SJCRH30 (cell line): ENCODE results near the gene ABCB9. TPM values are rescaled to one million over a fixed set of nuclear protein-coding genes. Genes with fewer than 3 reads are reported as not detected.

Source experiments
- DNase-seq, 2 experiments: peaks; one replicate each; pipeline ENCODE4 v3.0.0-alpha.2; 2015 to 2020
- H3K27ac ChIP-seq: fragments of 250-450 bp; sonication (Bioruptor Pico); 2 replicates; pipeline ENCODE4 v1.5.1; 2020; ENCODE audit warnings: mild to moderate bottlenecking, moderate library complexity
- H3K27me3 ChIP-seq: fragments of 250-450 bp; sonication (Bioruptor Pico); 2 replicates; pipeline ENCODE4 v1.5.1; 2020; ENCODE audit warnings: mild to moderate bottlenecking, moderate library complexity
- H3K36me3 ChIP-seq: fragments of 250-450 bp; sonication (Bioruptor Pico); 2 replicates; pipeline ENCODE4 v1.5.1; 2020; ENCODE audit warnings: mild to moderate bottlenecking, moderate library complexity
- H3K4me1 ChIP-seq: fragments of 250-450 bp; sonication (Bioruptor Pico); 2 replicates; pipeline ENCODE4 v1.5.1; 2020; ENCODE audit warnings: mild to moderate bottlenecking, moderate library complexity
- H3K4me3 ChIP-seq: fragments of 250-450 bp; sonication (Bioruptor Pico); 2 replicates; pipeline ENCODE4 v1.5.1; 2020; ENCODE audit warnings: mild to moderate bottlenecking, moderate library complexity
- H3K9me3 ChIP-seq: fragments of 250-450 bp; sonication (Bioruptor Pico); replicated peaks from 2 replicates; pipeline ENCODE4 v1.5.1; 2020; ENCODE audit warnings: mild to moderate bottlenecking, moderate library complexity
- total RNA-seq: library from RNA; depleted of rRNA; stranded (reverse); fragments of >200 nt; shearing (Covaris generic); gene quantifications from 2 replicates; pipeline ENCODE4 v1.2.3, GENCODE V29; 2014

ABCB9 gene
- total RNA-seq, 1 experiment from 2014 or later: 7.1 TPM

- Histone ChIP-seq H3K27ac (no peak overlapping the region), H3K36me3 (no peaks in the 10 kb centered on the region), H3K4me1 (no peaks in the 10 kb centered on the region), H3K4me3 (no peak overlapping the region), H3K9me3 (no peaks in the 10 kb centered on the region), H3K27me3 (no peaks in the 10 kb centered on the region)
- no peak for DNase-seq
Observed at GRCh38 chr12:122998316-122998715, 32.1 kb upstream of the ABCB9 start.

GRCh38 chr12:122997343-122998250, 31.3 kb upstream of the ABCB9 start:
- H3K4me1 ChIP-seq: no peaks in the 10 kb centered on the region
- no peak for DNase-seq
- no peak overlapping the region for H3K4me3 ChIP-seq
- no peaks in the 10 kb centered on the region for H3K27me3 ChIP-seq
- H3K9me3 ChIP-seq: no peaks in the 10 kb centered on the region
- H3K36me3 ChIP-seq: no peaks in the 10 kb centered on the region
- no peak overlapping the region for H3K27ac ChIP-seq

GRCh38 chr12:122996621-122997342, 30.5 kb upstream of the ABCB9 start:
- Histone ChIP-seq H3K9me3 (no peaks in the 10 kb centered on the region), H3K36me3 (no peaks in the 10 kb centered on the region), H3K4me3 (no peak overlapping the region), H3K27ac (no peak overlapping the region), H3K27me3 (no peaks in the 10 kb centered on the region), H3K4me1 (no peaks in the 10 kb centered on the region)
- DNase-seq: no peak

GRCh38 chr12:122996188-122996601, 29.9 kb upstream of the ABCB9 start:
- no peak for DNase-seq
- Histone ChIP-seq H3K27me3 (no peaks in the 10 kb centered on the region), H3K27ac (no peak overlapping the region), H3K4me1 (no peaks in the 10 kb centered on the region), H3K4me3 (no peak overlapping the region), H3K9me3 (no peaks in the 10 kb centered on the region), H3K36me3 (no peaks in the 10 kb centered on the region)

GRCh38 chr12:122995503-122996187, 29.4 kb upstream of the ABCB9 start:
- no peak for DNase-seq
- Histone ChIP-seq H3K9me3 (no peaks in the 10 kb centered on the region), H3K36me3 (no peaks in the 10 kb centered on the region), H3K27me3 (no peaks in the 10 kb centered on the region), H3K4me1 (no peaks in the 10 kb centered on the region), H3K27ac (no peak overlapping the region), H3K4me3 (no peak overlapping the region)

- no peaks in the 10 kb centered on the region for H3K4me1 ChIP-seq
- H3K27ac ChIP-seq: no peak overlapping the region
- H3K27me3 ChIP-seq: no peaks in the 10 kb centered on the region
- no peak overlapping the region for H3K4me3 ChIP-seq
- no peaks in the 10 kb centered on the region for H3K9me3 ChIP-seq
- no peaks in the 10 kb centered on the region for H3K36me3 ChIP-seq
- DNase-seq: no peak
Observed at GRCh38 chr12:122994781-122995502, 28.7 kb upstream of the ABCB9 start.

- no peaks in the 10 kb centered on the region for H3K27me3 ChIP-seq
- H3K27ac ChIP-seq: no peak overlapping the region
- DNase-seq: no peak
- H3K4me3 ChIP-seq: no peak overlapping the region
- H3K4me1 ChIP-seq: no peaks in the 10 kb centered on the region
- no peaks in the 10 kb centered on the region for H3K9me3 ChIP-seq
- H3K36me3 ChIP-seq: no peaks in the 10 kb centered on the region
Observed at GRCh38 chr12:122994140-122994675, 27.9 kb upstream of the ABCB9 start.

GRCh38 chr12:122992386-122992785, 26.1 kb upstream of the ABCB9 start:
- no peak overlapping the region for H3K4me3 ChIP-seq
- no peak for DNase-seq
- H3K27me3 ChIP-seq: no peaks in the 10 kb centered on the region
- no peaks in the 10 kb centered on the region for H3K36me3 ChIP-seq
- H3K27ac ChIP-seq: no peak overlapping the region
- H3K4me1 ChIP-seq: no peaks in the 10 kb centered on the region
- no peaks in the 10 kb centered on the region for H3K9me3 ChIP-seq

- H3K4me3 ChIP-seq: no peak overlapping the region
- H3K27ac ChIP-seq: no peak overlapping the region
- H3K36me3 ChIP-seq: no peaks in the 10 kb centered on the region
- H3K9me3 ChIP-seq: no peaks in the 10 kb centered on the region
- no peak for DNase-seq
- H3K27me3 ChIP-seq: no peaks in the 10 kb centered on the region
- no peaks in the 10 kb centered on the region for H3K4me1 ChIP-seq
Observed at GRCh38 chr12:122991623-122992275, 25.5 kb upstream of the ABCB9 start.

- H3K4me1 ChIP-seq: no peaks in the 10 kb centered on the region
- no peak overlapping the region for H3K4me3 ChIP-seq
- H3K9me3 ChIP-seq: no peaks in the 10 kb centered on the region
- H3K27me3 ChIP-seq: no peaks in the 10 kb centered on the region
- H3K27ac ChIP-seq: no peak overlapping the region
- no peak for DNase-seq
- H3K36me3 ChIP-seq: no peaks in the 10 kb centered on the region
Observed at GRCh38 chr12:122990961-122991622, 24.8 kb upstream of the ABCB9 start.

GRCh38 chr12:122990561-122990960, 24.3 kb upstream of the ABCB9 start:
- Histone ChIP-seq H3K27ac (no peak overlapping the region), H3K27me3 (no peaks in the 10 kb centered on the region), H3K36me3 (no peaks in the 10 kb centered on the region), H3K4me3 (no peak overlapping the region), H3K9me3 (no peaks in the 10 kb centered on the region), H3K4me1 (no peaks in the 10 kb centered on the region)
- no peak for DNase-seq

- H3K36me3 ChIP-seq: no peaks in the 10 kb centered on the region
- no peak overlapping the region for H3K4me3 ChIP-seq
- no peaks in the 10 kb centered on the region for H3K27me3 ChIP-seq
- DNase-seq: no peak
- H3K9me3 ChIP-seq: no peaks in the 10 kb centered on the region
- H3K4me1 ChIP-seq: no peaks in the 10 kb centered on the region
- H3K27ac ChIP-seq: no peak overlapping the region
Observed at GRCh38 chr12:122989874-122990419, 23.7 kb upstream of the ABCB9 start.

GRCh38 chr12:122989225-122989839, 23.1 kb upstream of the ABCB9 start:
- no peak overlapping the region for H3K27ac ChIP-seq
- H3K4me3 ChIP-seq: no peak overlapping the region
- H3K27me3 ChIP-seq: no peaks in the 10 kb centered on the region

More at GRCh38 chr12:122989225-122989839, 23.1 kb upstream of the ABCB9 start:
- no peaks in the 10 kb centered on the region for H3K9me3 ChIP-seq
- H3K36me3 ChIP-seq: no peaks in the 10 kb centered on the region
- no peaks in the 10 kb centered on the region for H3K4me1 ChIP-seq
- no peak for DNase-seq
